ENCODE data around the gene HNMT. TPM values are rescaled to one million over a fixed set of nuclear protein-coding genes. Genes with fewer than 3 reads are reported as not detected.

The HNMT gene
- total RNA-seq, 1 donor from 2014 or later: 1.1 TPM

- no peaks in the 10 kb centered on the region for H3K36me3 ChIP-seq (ENCODE audit: control insufficient read depth, insufficient read depth, low read length)
- H3K4me3 ChIP-seq (ENCODE audit: low read depth, low read length): no peak overlapping the region
- no peak for TF ChIP-seq CTCF (IDR thresholded peaks at IDR 0.05; ENCODE audit: insufficient read depth, low read length, severe bottlenecking)
- DNase-seq (ENCODE audit: low read depth): no peak
- no peaks in the 10 kb centered on the region for H3K27me3 ChIP-seq (ENCODE audit: control insufficient read depth, insufficient read depth, low read length)
- FAIRE-seq: no peak
Observed at GRCh38 chr2:138010890-138011289, 46.6 kb downstream of the HNMT start.

- DNase-seq (ENCODE audit: low read depth): no peak
- FAIRE-seq: no peak
- Histone ChIP-seq H3K27me3 (ENCODE audit: control insufficient read depth, insufficient read depth, low read length) (no peaks in the 10 kb centered on the region), H3K4me3 (ENCODE audit: low read depth, low read length) (no peak overlapping the region), H3K36me3 (ENCODE audit: control insufficient read depth, insufficient read depth, low read length) (no peaks in the 10 kb centered on the region)
- TF ChIP-seq CTCF (IDR thresholded peaks at IDR 0.05; ENCODE audit: insufficient read depth, low read length, severe bottlenecking): no peak
Observed at GRCh38 chr2:138012082-138012481, 47.8 kb downstream of the HNMT start.

GRCh38 chr2:138012968-138013367 is 48.7 kb downstream of the HNMT start:
- DNase-seq (ENCODE audit: low read depth) (no peak), FAIRE-seq (no peak)
- no peak for TF ChIP-seq CTCF (IDR thresholded peaks at IDR 0.05; ENCODE audit: insufficient read depth, low read length, severe bottlenecking)
- no peak overlapping the region for H3K4me3 ChIP-seq (ENCODE audit: low read depth, low read length)
- H3K27me3 ChIP-seq (ENCODE audit: control insufficient read depth, insufficient read depth, low read length): no peaks in the 10 kb centered on the region
- H3K36me3 ChIP-seq (ENCODE audit: control insufficient read depth, insufficient read depth, low read length): no peaks in the 10 kb centered on the region

GRCh38 chr2:138013639-138014038 is 49.4 kb downstream of the HNMT start:
- no peak for DNase-seq (ENCODE audit: low read depth)
- H3K36me3 ChIP-seq (ENCODE audit: control insufficient read depth, insufficient read depth, low read length): no peaks in the 10 kb centered on the region
- peak; percentile 28 for FAIRE-seq
- no peaks in the 10 kb centered on the region for H3K27me3 ChIP-seq (ENCODE audit: control insufficient read depth, insufficient read depth, low read length)
- no peak overlapping the region for H3K4me3 ChIP-seq (ENCODE audit: low read depth, low read length)
- no peak for TF ChIP-seq CTCF (IDR thresholded peaks at IDR 0.05; ENCODE audit: insufficient read depth, low read length, severe bottlenecking)

- Histone ChIP-seq H3K4me3 (ENCODE audit: low read depth, low read length) (no peak overlapping the region), H3K27me3 (ENCODE audit: control insufficient read depth, insufficient read depth, low read length) (no peaks in the 10 kb centered on the region), H3K36me3 (ENCODE audit: control insufficient read depth, insufficient read depth, low read length) (no peaks in the 10 kb centered on the region)
- DNase-seq (ENCODE audit: low read depth) (no peak), FAIRE-seq (no peak)
- no peak for TF ChIP-seq CTCF (IDR thresholded peaks at IDR 0.05; ENCODE audit: insufficient read depth, low read length, severe bottlenecking)
Observed at GRCh38 chr2:138015494-138015893, 51.2 kb downstream of the HNMT start.

- Histone ChIP-seq H3K27me3 (ENCODE audit: control insufficient read depth, insufficient read depth, low read length) (no peaks in the 10 kb centered on the region), H3K4me3 (ENCODE audit: low read depth, low read length) (no peak overlapping the region), H3K36me3 (ENCODE audit: control insufficient read depth, insufficient read depth, low read length) (no peaks in the 10 kb centered on the region)
- DNase-seq (ENCODE audit: low read depth): peak; percentile 85
- TF ChIP-seq CTCF (IDR thresholded peaks at IDR 0.05; ENCODE audit: insufficient read depth, low read length, severe bottlenecking): no peak
- no peak for FAIRE-seq
Observed at GRCh38 chr2:138016351-138017087, 52.2 kb downstream of the HNMT start.

Measured in bronchial epithelial cell (primary cell).